GM19397 (cell line): ENCODE measurements around the gene TMED10.

Experiments
- ATAC-seq: cut with Tn5 transposase; IDR thresholded peaks from one replicate; pipeline ENCODE4 v1.9.1; 2021; ENCODE audit warnings: mild to moderate bottlenecking, moderate library complexity; ENCODE audit not compliant: unreplicated experiment

TMED10 gene

DNA sequence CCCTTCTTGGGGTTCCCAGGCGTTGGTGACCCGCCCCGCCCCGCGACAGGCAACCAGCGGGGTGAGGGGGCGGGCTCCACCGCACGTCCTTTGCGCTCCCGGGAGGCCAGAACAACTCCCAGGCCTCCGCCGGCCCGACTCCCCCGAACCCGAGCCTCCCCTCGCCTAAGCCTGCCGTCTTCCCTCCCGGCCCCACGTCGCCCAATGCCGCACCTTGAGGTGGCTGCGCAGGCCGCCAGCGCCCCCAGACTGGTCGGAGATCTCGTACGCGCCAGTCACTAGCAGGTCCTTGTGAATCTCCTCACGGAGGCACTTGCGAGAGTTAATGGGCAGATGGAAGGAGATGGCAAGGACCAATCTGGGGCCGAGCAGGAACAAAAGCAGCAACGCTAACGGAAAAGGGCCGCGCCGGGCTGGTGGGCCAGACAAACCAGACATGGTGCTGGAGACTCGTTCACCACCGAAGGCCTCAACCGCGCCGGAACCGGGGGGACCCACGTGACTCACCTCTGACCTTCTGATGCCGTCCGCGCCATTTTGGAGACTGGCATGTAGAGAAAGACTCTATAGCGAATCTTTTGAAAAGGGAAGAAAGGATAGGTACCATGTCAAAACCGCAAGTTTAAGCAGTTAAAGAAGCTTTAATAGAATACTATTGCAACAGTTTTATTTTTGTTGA, at the start of gene TMED10:
Gene TMED10, minus strand, starts transcription at position 471 of the 679 bp plus-strand sequence. Its CDS starts 33 bp downstream, at position 438.
- peak; percentile 80 for ATAC-seq

- no peak for ATAC-seq
Observed at GRCh38 chr14:75224561-75224960, 48.1 kb upstream of the TMED10 start.

GRCh38 chr14:75223664-75224154, 47.3 kb upstream of the TMED10 start:
- ATAC-seq = no peak

- peak; percentile 58 for ATAC-seq
Observed at GRCh38 chr14:75222208-75222701, 45.8 kb upstream of the TMED10 start.

- peak; percentile 23 for ATAC-seq
Observed at GRCh38 chr14:75221797-75222196, 45.4 kb upstream of the TMED10 start.

DNA sequence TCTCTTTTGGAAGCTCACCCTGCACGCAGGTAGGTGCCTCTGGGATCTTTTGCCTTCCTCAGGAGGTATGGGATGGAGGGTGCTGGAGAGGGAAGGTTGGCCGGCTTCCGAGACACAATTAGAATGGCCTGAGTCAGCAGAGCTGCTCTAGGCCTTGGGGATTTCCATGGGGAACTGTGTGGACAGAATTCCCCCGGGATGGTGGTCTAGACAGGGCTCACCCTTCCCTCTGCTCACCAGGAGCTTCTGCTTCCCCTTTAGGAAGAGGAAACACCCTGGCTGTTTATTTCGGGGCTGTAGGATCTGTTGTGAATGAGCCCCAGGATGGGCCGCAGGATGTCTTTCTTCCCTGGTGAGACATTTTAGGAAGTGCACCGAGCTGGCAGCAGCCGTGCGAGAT, 43.7 kb upstream of the TMED10 start:
- no peak for ATAC-seq

DNA sequence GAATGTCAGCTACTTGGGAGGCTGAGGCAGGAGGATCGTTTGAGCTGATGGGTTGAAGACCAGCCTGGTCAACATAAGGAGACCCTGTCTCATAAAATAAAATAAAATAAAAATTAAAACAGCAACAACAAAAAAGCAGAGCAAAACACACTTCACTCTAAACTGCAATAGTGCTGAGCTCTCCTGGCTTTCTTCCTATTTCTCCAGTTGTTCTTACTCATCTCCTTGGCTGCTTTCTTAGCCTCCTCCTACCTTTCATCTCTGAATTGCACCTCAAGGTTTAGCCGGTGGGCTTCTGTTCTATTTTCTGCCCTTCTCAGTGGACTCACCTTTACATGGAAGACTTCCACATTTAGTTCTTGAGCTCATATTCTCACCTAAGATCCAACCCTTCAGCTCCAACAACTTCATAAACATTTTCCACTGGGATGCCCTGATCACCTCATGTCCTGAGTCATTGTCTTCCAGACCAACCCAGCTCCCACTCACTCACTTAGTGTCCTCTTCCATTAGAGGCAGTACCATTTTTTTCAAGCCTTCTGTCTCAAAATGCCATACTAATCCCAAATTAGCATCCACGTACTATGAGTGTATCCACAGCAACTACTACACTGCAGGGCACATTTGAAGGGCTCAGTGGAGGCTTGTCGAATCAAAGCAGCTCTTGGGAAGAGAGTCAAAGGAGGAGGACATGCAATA, 41.2 kb upstream of the TMED10 start:
- no peak for ATAC-seq

GRCh38 chr14:75216427-75217006, 40.1 kb upstream of the TMED10 start:
- no peak for ATAC-seq

- no peak for ATAC-seq
Observed at GRCh38 chr14:75215520-75215919, 39.1 kb upstream of the TMED10 start.

GRCh38 chr14:75214558-75214957, 38.1 kb upstream of the TMED10 start:
- ATAC-seq = no peak

GRCh38 chr14:75213172-75213571, 36.8 kb upstream of the TMED10 start:
- no peak for ATAC-seq

DNA sequence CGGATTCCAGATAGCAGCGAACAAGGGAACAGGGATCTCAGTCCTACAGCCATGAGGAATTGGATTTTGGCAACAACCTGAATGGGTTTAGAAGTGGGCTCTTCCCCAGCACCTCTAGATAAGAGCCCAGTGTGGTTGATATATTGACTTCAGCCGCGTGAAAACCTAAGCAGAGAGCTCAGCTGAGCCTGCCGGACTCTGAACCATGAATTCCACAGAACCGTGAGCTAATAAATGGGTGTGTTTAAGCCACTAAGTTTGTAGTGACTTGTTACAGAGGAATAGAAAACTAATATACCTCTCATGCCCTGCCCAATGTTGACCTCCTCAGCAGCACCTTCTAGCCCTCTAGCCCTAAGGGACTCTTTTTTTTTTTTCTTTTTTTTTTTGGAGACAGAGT, 32.4 kb upstream of the TMED10 start:
- no peak for ATAC-seq

DNA sequence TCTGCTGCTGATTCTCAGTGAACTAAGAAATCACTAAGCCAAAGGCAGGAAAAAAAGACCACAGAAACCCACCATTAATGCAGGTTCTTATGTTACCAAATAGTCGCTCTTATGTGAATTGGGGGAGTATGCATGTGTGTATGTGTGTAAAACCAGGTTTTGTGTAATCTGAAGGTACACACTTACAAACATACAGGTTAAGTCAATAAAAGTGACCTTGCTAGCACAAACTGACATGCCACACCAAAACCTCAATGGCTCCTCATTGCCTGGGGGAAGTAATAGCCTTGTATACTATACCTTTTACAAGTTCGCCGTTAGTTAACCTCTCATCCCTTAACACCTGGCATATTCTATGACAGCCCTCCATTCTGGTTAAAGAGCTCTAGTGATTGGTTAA, 29.8 kb upstream of the TMED10 start:
- no peak for ATAC-seq

DNA sequence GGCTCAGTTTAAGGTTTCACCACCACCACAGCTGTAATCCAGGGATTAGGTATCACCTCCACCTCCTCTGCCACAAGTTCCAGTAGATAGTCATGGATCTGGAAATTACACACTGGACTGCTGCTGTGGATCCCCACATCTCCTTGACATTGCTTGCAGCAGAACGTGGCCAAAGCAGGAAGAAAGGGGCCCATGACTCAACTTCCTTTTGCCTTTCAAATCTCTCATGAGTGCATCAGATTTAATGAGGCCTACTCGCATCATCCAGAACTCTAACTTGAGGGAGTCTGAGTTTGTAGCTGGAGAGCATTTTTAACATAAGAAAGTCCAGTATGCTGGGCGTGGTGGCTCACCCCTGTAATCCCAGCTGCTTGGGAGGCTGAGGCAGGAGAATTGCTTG, 29.2 kb upstream of the TMED10 start:
- no peak for ATAC-seq

GRCh38 chr14:75204116-75204515, 27.7 kb upstream of the TMED10 start:
- no peak for ATAC-seq

GRCh38 chr14:75202657-75203056, 26.2 kb upstream of the TMED10 start:
- ATAC-seq = no peak

GRCh38 chr14:75201087-75201486, 24.7 kb upstream of the TMED10 start:
- ATAC-seq = no peak

DNA sequence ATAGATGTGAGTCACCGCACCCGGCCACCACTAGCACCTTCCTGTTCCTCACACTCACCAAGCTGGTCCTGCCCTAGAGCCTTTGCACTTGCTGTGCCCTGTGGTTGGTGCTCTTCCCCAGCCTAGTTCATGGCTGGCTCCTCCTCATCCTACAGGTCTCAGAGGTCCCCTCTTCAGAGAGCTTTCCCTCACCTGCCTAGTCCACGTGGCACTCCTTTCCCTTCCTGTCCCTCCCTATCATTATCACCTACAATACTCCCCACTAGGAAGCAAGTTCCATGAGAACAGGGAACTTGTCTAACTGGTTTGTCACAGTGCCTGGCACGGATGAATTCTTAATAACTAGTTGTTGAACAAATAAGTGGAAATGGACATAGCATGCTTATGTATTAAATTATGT, 24.0 kb upstream of the TMED10 start:
- no peak for ATAC-seq

- no peak for ATAC-seq
Observed at GRCh38 chr14:75198291-75198933, 22.0 kb upstream of the TMED10 start.

GRCh38 chr14:75197338-75197737, 20.9 kb upstream of the TMED10 start:
- no peak for ATAC-seq

DNA sequence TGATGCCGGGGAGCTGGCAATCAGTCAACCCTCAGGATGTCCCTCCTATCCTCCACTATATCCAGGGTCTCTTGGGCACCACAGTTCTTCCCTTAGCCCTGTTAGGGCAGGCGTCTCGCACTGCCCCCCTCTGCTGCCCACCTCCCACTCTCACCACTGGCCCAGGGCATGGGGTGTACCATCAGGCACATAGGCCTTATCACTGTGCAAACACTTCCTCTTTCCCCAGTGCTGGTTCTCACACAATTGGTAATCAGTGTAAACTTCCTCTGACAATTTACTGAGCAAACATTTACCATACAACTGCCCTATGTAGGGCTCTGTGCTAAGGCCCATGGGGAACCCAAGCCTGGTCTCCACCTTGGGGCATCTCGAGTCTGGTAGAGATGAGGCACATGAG, 20.1 kb upstream of the TMED10 start:
- no peak for ATAC-seq
